Bronchial epithelial cell (primary cell): Measurements from ENCODE around the gene LRP1-AS. TPM values are rescaled to one million over a fixed set of nuclear protein-coding genes. Genes with fewer than 3 reads are reported as not detected.

Source experiments
- DNase-seq: peaks from one replicate; pipeline ENCODE4 v3.0.0-alpha.2; 2010; ENCODE audit warnings: low read depth
- FAIRE-seq: peaks from 2 replicates; lab custom pipeline; 2011; peaks lifted over from hg19 to GRCh38; lab: Jason Lieb, UNC
- H3K27me3 ChIP-seq: 2 replicates; pipeline ENCODE4 v1.5.1; 2011; ENCODE audit warnings: low read length; ENCODE audit not compliant: control insufficient read depth, insufficient read depth
- H3K36me3 ChIP-seq: 2 replicates; pipeline ENCODE4 v1.5.1; 2011; ENCODE audit warnings: low read length; ENCODE audit not compliant: control insufficient read depth, insufficient read depth
- H3K4me3 ChIP-seq: 2 replicates; pipeline ENCODE4 v1.5.1; 2011; ENCODE audit warnings: mild to moderate bottlenecking, low read depth, low read length, control low read depth
- CTCF ChIP-seq: IDR thresholded peaks from 2 replicates; pipeline ENCODE4 v1.5.1; 2011; ENCODE audit warnings: mild to moderate bottlenecking, moderate library complexity, low read length, control low read depth, inconsistent platforms; ENCODE audit not compliant: insufficient read depth, severe bottlenecking
- total RNA-seq: library from RNA; depleted of rRNA; stranded (reverse); fragments of >200 nt; gene quantifications from 2 replicates; pipeline ENCODE4 v1.2.1, GENCODE V29; 2014

LRP1-AS gene
- total RNA-seq, 1 donor from 2014 or later, result not detected

- no peak for FAIRE-seq
- Histone ChIP-seq H3K4me3 (no peak overlapping the region), H3K36me3 (no peaks in the 10 kb centered on the region), H3K27me3 (no peaks in the 10 kb centered on the region)
- DNase-seq, result no peak
- TF ChIP-seq CTCF, result no peak
These were observed 16.5 kb downstream of the LRP1-AS start for GRCh38 chr12:57130941-57131340.

DNA sequence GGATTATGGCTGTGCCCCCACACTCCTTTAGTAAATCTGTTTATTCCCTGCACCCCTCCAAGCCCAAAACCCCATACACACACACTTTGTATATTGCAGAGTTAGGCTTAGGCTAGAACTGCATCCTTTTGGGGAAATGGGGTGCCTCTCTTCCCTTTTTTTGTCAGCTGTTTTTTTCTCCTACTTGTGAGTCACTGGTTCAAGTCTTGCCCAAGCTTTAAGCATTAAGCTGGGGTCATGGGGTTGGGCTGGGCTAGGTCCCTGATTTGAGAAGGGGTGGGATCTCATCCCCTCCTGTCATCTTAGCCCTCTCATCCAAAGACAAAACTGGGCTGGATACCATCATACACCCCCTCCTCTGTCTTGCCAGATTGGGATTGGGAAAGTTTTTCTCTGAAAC, 17.5 kb downstream of the LRP1-AS start:
- FAIRE-seq (no peak), DNase-seq (peak; percentile 49)
- Histone ChIP-seq H3K27me3 (no peaks in the 10 kb centered on the region), H3K4me3 (peak overlapping the region; percentile 58), H3K36me3 (no peaks in the 10 kb centered on the region)
- no peak for TF ChIP-seq CTCF

- no peak for TF ChIP-seq CTCF
- FAIRE-seq, result no peak
- DNase-seq, result no peak
- Histone ChIP-seq H3K4me3 (peak overlapping the region; percentile 58), H3K27me3 (no peaks in the 10 kb centered on the region), H3K36me3 (no peaks in the 10 kb centered on the region)
These were observed 18.0 kb downstream of the LRP1-AS start for GRCh38 chr12:57129321-57129842.

- Histone ChIP-seq H3K27me3 (no peaks in the 10 kb centered on the region), H3K4me3 (peak overlapping the region; percentile 58), H3K36me3 (no peaks in the 10 kb centered on the region)
- no peak for FAIRE-seq
- no peak for DNase-seq
- TF ChIP-seq CTCF, result no peak
These were observed 18.7 kb downstream of the LRP1-AS start for GRCh38 chr12:57128519-57129247.

DNA sequence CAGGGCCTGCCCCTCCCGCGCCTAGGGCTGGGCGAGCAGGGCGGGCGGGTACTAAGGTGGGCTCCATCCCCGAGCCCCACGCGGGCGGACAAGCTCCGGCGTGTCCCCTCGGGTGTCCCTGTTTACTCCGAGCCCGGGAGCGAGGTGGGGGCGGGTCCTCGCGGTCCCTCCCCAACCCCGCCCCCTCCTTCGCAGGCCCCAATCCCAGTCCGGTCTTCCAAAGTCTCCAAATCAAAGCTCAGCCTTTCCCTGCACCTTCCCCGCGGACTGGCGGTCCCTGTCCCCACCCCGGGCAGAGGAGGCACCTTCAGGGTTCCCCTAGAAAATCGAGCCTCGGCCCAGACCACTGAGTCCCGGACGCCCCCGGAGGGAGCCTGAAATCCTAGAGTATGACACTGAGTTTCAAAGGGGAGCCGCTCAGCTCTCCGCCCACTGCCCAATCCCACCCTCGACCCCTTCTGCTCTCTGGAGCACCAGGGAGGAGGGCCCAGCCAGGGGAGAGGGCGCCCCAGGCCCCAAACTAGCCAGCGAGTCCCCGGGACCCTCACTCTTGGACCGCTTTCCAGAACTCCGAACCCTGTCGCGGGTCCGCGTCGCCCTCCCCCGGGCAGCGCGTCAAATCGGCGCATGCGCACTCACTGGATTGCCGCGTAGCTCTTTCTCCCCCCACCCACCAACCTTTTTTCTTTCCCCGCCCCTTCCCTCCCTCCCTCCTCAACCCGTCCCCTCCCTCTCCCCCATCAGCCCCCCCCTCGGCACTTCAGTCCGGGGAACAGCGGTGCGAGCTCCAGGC, 19.5 kb downstream of the LRP1-AS start, which contains the start of gene LRP1:
Gene LRP1 (plus strand): TSS at position 758 of the 793 bp plus-strand sequence. CDS start 482 bp downstream, outside the sequence.
- Histone ChIP-seq H3K27me3 (no peaks in the 10 kb centered on the region), H3K36me3 (no peaks in the 10 kb centered on the region), H3K4me3 (peak within 1 kb of the TSS; percentile 58)
- DNase-seq (peak; percentile 80), FAIRE-seq (no peak)
- TF ChIP-seq CTCF, result no peak
